Measurements from ENCODE around the gene LMF1.

The LMF1 gene

GRCh38 chr16:875182-876040 is 95.4 kb downstream of the LMF1 start:
- Histone ChIP-seq H3K4me3 (no peak overlapping the region), H3K27me3 (ENCODE audit: low read depth) (no peaks in the 10 kb centered on the region), H3K36me3 (replicated peaks) (no peaks in the 10 kb centered on the region), H3K4me1 (no peaks in the 10 kb centered on the region), H3K9me3 (no peaks in the 10 kb centered on the region)
- in situ Hi-C loops (cut with MboI; ENCODE audit: low sequenced_read_pairs), result no loop called here
- no peak for DNase-seq (ENCODE audit: low spot score in 2 of 2)

GRCh38 chr16:874366-875181 is 96.2 kb downstream of the LMF1 start:
- H3K27me3 ChIP-seq (ENCODE audit: low read depth), result no peaks in the 10 kb centered on the region
- DNase-seq (ENCODE audit: low spot score in 2 of 2), result no peak
- H3K4me1 ChIP-seq, result no peaks in the 10 kb centered on the region
- no peaks in the 10 kb centered on the region for H3K9me3 ChIP-seq
- in situ Hi-C loops (cut with MboI; ENCODE audit: low sequenced_read_pairs), result no loop called here
- H3K4me3 ChIP-seq, result no peak overlapping the region
- H3K36me3 ChIP-seq (replicated peaks), result no peaks in the 10 kb centered on the region

GRCh38 chr16:873889-874288 is 96.9 kb downstream of the LMF1 start:
- no peaks in the 10 kb centered on the region for H3K9me3 ChIP-seq
- H3K36me3 ChIP-seq (replicated peaks), result no peaks in the 10 kb centered on the region
- H3K27me3 ChIP-seq (ENCODE audit: low read depth), result no peaks in the 10 kb centered on the region
- no peaks in the 10 kb centered on the region for H3K4me1 ChIP-seq
- H3K4me3 ChIP-seq, result no peak overlapping the region
- in situ Hi-C loops (cut with MboI; ENCODE audit: low sequenced_read_pairs), result no loop called here
- no peak for DNase-seq (ENCODE audit: low spot score in 2 of 2)

GRCh38 chr16:873243-873661 is 97.5 kb downstream of the LMF1 start:
- in situ Hi-C loops (cut with MboI; ENCODE audit: low sequenced_read_pairs), result no loop called here
- Histone ChIP-seq H3K9me3 (no peaks in the 10 kb centered on the region), H3K4me1 (no peaks in the 10 kb centered on the region), H3K36me3 (replicated peaks) (no peaks in the 10 kb centered on the region), H3K27me3 (ENCODE audit: low read depth) (no peaks in the 10 kb centered on the region), H3K4me3 (no peak overlapping the region)
- no peak for DNase-seq (ENCODE audit: low spot score in 2 of 2)

GRCh38 chr16:872436-873242 is 98.1 kb downstream of the LMF1 start:
- in situ Hi-C loops (cut with MboI; ENCODE audit: low sequenced_read_pairs), result no loop called here
- Histone ChIP-seq H3K9me3 (no peaks in the 10 kb centered on the region), H3K27me3 (ENCODE audit: low read depth) (no peaks in the 10 kb centered on the region), H3K4me3 (no peak overlapping the region), H3K36me3 (replicated peaks) (no peaks in the 10 kb centered on the region), H3K4me1 (no peaks in the 10 kb centered on the region)
- DNase-seq (ENCODE audit: low spot score in 2 of 2), result no peak

GRCh38 chr16:871562-872345 is 99.0 kb downstream of the LMF1 start:
- H3K27me3 ChIP-seq (ENCODE audit: low read depth), result no peaks in the 10 kb centered on the region
- no peak overlapping the region for H3K4me3 ChIP-seq
- in situ Hi-C loops (cut with MboI; ENCODE audit: low sequenced_read_pairs), result no loop called here
- no peaks in the 10 kb centered on the region for H3K36me3 ChIP-seq (replicated peaks)
- H3K9me3 ChIP-seq, result no peaks in the 10 kb centered on the region
- no peak for DNase-seq (ENCODE audit: low spot score in 2 of 2)
- no peaks in the 10 kb centered on the region for H3K4me1 ChIP-seq

GRCh38 chr16:870856-871561 is 99.8 kb downstream of the LMF1 start:
- in situ Hi-C loops (cut with MboI; ENCODE audit: low sequenced_read_pairs), result no loop called here
- no peak for DNase-seq (ENCODE audit: low spot score in 2 of 2)
- no peaks in the 10 kb centered on the region for H3K36me3 ChIP-seq (replicated peaks)
- no peaks in the 10 kb centered on the region for H3K27me3 ChIP-seq (ENCODE audit: low read depth)
- no peaks in the 10 kb centered on the region for H3K4me1 ChIP-seq
- H3K9me3 ChIP-seq, result no peaks in the 10 kb centered on the region
- no peak overlapping the region for H3K4me3 ChIP-seq

- Histone ChIP-seq H3K27me3 (ENCODE audit: low read depth) (no peaks in the 10 kb centered on the region), H3K4me1 (no peaks in the 10 kb centered on the region), H3K36me3 (replicated peaks) (no peaks in the 10 kb centered on the region), H3K4me3 (no peak overlapping the region), H3K9me3 (no peaks in the 10 kb centered on the region)
- in situ Hi-C loops (cut with MboI; ENCODE audit: low sequenced_read_pairs), result no loop called here
- no peak for DNase-seq (ENCODE audit: low spot score in 2 of 2)
Measured at GRCh38 chr16:869823-870641, 100.8 kb downstream of the LMF1 start.

GRCh38 chr16:868846-869822 is 101.7 kb downstream of the LMF1 start:
- no peak for DNase-seq (ENCODE audit: low spot score in 2 of 2)
- Histone ChIP-seq H3K27me3 (ENCODE audit: low read depth) (no peaks in the 10 kb centered on the region), H3K4me1 (no peaks in the 10 kb centered on the region), H3K9me3 (no peaks in the 10 kb centered on the region), H3K4me3 (no peak overlapping the region), H3K36me3 (replicated peaks) (no peaks in the 10 kb centered on the region)
- in situ Hi-C loops (cut with MboI; ENCODE audit: low sequenced_read_pairs), result no loop called here

- Histone ChIP-seq H3K9me3 (no peaks in the 10 kb centered on the region), H3K36me3 (replicated peaks) (no peaks in the 10 kb centered on the region), H3K27me3 (ENCODE audit: low read depth) (no peaks in the 10 kb centered on the region), H3K4me1 (no peaks in the 10 kb centered on the region), H3K4me3 (no peak overlapping the region)
- no peak for DNase-seq (ENCODE audit: low spot score in 2 of 2)
- in situ Hi-C loops (cut with MboI; ENCODE audit: low sequenced_read_pairs), result no loop called here
Measured at GRCh38 chr16:868386-868755, 102.4 kb downstream of the LMF1 start.

All from HAP-1 (cell line).